Nephron progenitor cell (in vitro differentiated cells): ENCODE measurements around the gene PLCH2.

Source experiments
- DNase-seq: peaks from one replicate; pipeline ENCODE4 v3.0.0; 2021
- H3K27ac Mint-ChIP-seq: 2 replicates; pipeline ENCODE4 v1.8.0; 2021; ENCODE audit warnings: mild to moderate bottlenecking, moderate library complexity, mixed read lengths
- H3K27me3 Mint-ChIP-seq: 2 replicates; pipeline ENCODE4 v1.8.0; 2021; ENCODE audit warnings: mild to moderate bottlenecking, low read depth, mixed read lengths; ENCODE audit not compliant: poor library complexity
- H3K36me3 Mint-ChIP-seq: 2 replicates; pipeline ENCODE4 v1.8.0; 2021; ENCODE audit warnings: low read depth, mixed read lengths
- H3K4me1 Mint-ChIP-seq: 2 replicates; pipeline ENCODE4 v1.8.0; 2021; ENCODE audit warnings: mixed read lengths
- H3K4me3 Mint-ChIP-seq: 2 replicates; pipeline ENCODE4 v1.8.0; 2021; ENCODE audit warnings: mild to moderate bottlenecking, moderate library complexity, mixed read lengths
- H3K9me3 Mint-ChIP-seq: 2 replicates; pipeline ENCODE4 v1.8.0; 2021; ENCODE audit warnings: mild to moderate bottlenecking, moderate library complexity, mixed read lengths
- CTCF ChIP-seq: fragments of 200-600 bp; sonication (generic); IDR thresholded peaks from 2 replicates; pipeline ENCODE4 v1.5.0; 2021; ENCODE audit warnings: antibody characterized with exemption

The PLCH2 gene

GRCh38 chr1:2506007-2506860 is 30.1 kb downstream of the PLCH2 start:
- no peak for TF ChIP-seq CTCF
- DNase-seq = no peak

GRCh38 chr1:2506901-2507565 is 30.9 kb downstream of the PLCH2 start:
- Mint-ChIP-seq H3K36me3 (peaks cover 5% of the 10 kb centered on the region), H3K9me3 (no peaks in the 10 kb centered on the region), H3K27me3 (no peaks in the 10 kb centered on the region), H3K27ac (no peak overlapping the region), H3K4me1 (no peaks in the 10 kb centered on the region), H3K4me3 (no peak overlapping the region)
- no peak for TF ChIP-seq CTCF
- no peak for DNase-seq

More at GRCh38 chr1:2506007-2506860, 30.1 kb downstream of the PLCH2 start:
- no peak overlapping the region for H3K27ac Mint-ChIP-seq
- no peaks in the 10 kb centered on the region for H3K9me3 Mint-ChIP-seq
- no peaks in the 10 kb centered on the region for H3K27me3 Mint-ChIP-seq
- no peak overlapping the region for H3K4me3 Mint-ChIP-seq
- H3K36me3 Mint-ChIP-seq = no peaks in the 10 kb centered on the region
- no peaks in the 10 kb centered on the region for H3K4me1 Mint-ChIP-seq

- no peak for DNase-seq
- TF ChIP-seq CTCF = no peak
- no peak overlapping the region for H3K4me3 Mint-ChIP-seq
- no peaks in the 10 kb centered on the region for H3K4me1 Mint-ChIP-seq
- peaks cover 5% of the 10 kb centered on the region for H3K36me3 Mint-ChIP-seq
- H3K27me3 Mint-ChIP-seq = no peaks in the 10 kb centered on the region
- no peaks in the 10 kb centered on the region for H3K9me3 Mint-ChIP-seq
- no peak overlapping the region for H3K27ac Mint-ChIP-seq
Measured at GRCh38 chr1:2507744-2508155, 31.7 kb downstream of the PLCH2 start.

GRCh38 chr1:2508180-2508579 is 32.1 kb downstream of the PLCH2 start:
- DNase-seq = no peak
- H3K36me3 Mint-ChIP-seq = peaks cover 5% of the 10 kb centered on the region
- no peak for TF ChIP-seq CTCF
- H3K4me1 Mint-ChIP-seq = no peaks in the 10 kb centered on the region
- H3K4me3 Mint-ChIP-seq = no peak overlapping the region
- no peaks in the 10 kb centered on the region for H3K9me3 Mint-ChIP-seq
- H3K27me3 Mint-ChIP-seq = no peaks in the 10 kb centered on the region
- no peak overlapping the region for H3K27ac Mint-ChIP-seq

- TF ChIP-seq CTCF = no peak
- Mint-ChIP-seq H3K27ac (no peak overlapping the region), H3K9me3 (no peaks in the 10 kb centered on the region), H3K4me3 (no peak overlapping the region), H3K36me3 (peaks cover 5% of the 10 kb centered on the region), H3K27me3 (no peaks in the 10 kb centered on the region), H3K4me1 (no peaks in the 10 kb centered on the region)
- DNase-seq = no peak
Measured at GRCh38 chr1:2508751-2509150, 32.7 kb downstream of the PLCH2 start.
